GM18508 (cell line): Measurements from ENCODE around the gene AIRE.
"Not testable (repeated sequence)": the region's sequence is repeated elsewhere in the genome, so short reads cannot be mapped to it uniquely, and the experiment has no call there.

Source experiments
- ATAC-seq: cut with Tn5 transposase; IDR thresholded peaks from one replicate; pipeline ENCODE4 v1.9.1; 2021; ENCODE audit warnings: moderate number of reproducible peaks; ENCODE audit not compliant: insufficient read depth, unreplicated experiment

AIRE gene

DNA sequence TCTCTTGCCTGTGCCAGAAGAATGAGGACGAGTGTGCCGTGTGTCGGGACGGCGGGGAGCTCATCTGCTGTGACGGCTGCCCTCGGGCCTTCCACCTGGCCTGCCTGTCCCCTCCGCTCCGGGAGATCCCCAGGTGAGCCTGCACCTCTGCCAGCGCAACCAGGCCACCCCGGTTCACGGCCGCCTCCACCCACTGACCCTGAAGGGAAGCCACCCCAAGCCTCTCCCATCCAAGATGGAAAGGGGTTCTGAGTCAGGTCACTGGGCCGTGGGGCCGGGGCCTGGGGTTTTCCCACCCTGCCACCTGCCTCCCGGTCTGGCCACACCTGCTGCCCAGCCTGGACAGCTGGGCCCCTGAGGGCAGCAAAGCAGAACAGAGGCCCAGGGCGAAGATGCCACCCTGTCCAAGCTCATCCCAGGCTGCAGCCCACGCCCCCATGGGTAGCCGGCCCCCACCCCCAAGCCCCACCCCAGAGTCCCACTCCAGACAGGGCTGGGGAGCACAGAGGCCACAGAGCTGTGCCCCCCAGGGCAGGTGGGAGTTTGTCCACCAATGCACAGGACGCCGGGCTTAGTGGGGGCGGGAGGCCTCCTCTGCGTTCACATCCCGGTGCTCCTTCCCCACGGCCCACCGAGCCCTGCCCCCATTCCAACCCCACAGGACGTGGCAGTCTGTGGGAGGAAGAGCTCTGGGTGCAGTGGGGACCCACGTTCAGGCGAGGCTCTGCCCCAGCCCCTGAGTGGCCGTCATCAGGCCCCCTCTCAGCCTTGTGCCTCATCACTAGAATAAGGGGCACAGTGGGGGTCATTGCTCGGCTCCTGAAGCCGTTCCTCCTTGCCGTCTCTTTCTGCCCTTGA, 5.6 kb downstream of the AIRE start:
- no peak for ATAC-seq

DNA sequence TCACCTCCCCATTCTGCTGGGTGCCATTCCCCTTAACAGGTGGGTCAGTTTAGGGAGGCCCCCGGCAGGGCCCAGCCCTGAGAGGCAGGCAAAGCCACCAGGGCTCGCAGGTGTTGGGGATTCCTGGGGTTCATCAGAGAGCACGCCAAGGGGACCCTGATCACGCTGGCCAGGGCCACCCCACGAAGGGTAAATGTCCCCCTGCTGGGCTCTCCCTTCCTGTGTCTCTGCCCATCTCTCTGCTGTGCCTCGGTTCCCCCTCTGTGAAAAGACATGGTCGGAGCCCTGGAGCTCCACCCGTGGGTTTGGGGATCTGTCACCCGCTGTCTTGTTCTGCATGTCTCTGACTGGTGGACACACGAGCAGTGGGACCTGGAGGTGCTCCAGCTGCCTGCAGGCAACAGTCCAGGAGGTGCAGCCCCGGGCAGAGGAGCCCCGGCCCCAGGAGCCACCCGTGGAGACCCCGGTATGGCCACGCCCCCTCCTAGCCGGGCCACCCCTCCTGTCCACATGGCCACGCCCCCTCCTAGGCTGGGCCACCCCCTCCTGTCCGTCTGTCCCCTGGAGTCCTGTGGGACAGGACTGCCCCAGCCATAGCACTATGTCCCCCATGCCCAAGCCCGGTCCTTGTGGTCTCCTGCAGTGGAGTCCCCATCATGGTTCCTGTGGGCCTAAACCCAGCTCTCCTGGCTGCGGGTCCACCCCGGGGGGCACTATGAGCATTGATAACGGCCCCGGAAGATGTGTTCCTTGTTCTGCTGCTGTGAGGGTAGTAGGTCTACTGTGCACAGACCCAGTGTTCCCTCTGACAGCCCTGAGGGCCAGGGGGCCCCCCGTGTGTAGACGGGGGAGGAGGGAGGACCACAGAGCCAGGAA, 6.5 kb downstream of the AIRE start:
- ATAC-seq = no peak

DNA sequence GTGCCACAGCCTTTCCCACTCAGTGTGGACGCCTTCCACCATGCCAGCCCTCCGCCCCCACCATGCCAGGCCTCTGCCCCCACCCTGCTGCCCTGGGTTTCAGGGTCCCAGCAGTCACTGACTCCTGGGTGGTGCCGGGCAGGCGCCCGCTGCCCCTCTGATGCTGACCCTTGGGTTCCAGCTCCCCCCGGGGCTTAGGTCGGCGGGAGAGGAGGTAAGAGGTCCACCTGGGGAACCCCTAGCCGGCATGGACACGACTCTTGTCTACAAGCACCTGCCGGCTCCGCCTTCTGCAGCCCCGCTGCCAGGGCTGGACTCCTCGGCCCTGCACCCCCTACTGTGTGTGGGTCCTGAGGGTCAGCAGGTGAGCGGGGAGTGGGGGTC, 7.1 kb downstream of the AIRE start:
- ATAC-seq = no peak

DNA sequence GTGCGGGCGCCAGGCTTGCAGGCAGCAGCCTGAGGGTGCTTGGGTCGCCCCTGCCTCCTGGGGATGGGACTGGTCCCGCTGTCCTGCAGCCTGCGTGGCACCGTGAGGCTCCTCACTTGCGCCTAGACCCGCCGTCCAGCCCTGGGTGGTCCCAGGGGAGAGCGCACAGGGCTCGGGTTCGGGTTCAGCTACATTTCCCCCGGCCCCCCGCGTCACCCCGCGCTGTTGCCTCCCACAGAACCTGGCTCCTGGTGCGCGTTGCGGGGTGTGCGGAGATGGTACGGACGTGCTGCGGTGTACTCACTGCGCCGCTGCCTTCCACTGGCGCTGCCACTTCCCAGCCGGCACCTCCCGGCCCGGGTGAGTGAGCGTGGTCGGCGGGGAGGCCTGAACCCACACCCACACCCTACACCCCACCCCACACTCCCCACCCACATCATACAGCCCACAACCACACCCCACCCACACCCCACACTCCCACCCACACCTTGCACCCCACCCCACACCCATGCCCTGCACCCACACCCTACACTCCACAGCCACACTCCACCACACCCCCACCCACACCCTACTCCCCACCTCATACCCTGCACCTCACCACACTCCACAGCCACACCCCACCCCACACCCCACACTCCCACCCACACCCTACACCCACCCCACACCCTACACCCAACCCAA, 8.0 kb downstream of the AIRE start:
- ATAC-seq = no peak

DNA sequence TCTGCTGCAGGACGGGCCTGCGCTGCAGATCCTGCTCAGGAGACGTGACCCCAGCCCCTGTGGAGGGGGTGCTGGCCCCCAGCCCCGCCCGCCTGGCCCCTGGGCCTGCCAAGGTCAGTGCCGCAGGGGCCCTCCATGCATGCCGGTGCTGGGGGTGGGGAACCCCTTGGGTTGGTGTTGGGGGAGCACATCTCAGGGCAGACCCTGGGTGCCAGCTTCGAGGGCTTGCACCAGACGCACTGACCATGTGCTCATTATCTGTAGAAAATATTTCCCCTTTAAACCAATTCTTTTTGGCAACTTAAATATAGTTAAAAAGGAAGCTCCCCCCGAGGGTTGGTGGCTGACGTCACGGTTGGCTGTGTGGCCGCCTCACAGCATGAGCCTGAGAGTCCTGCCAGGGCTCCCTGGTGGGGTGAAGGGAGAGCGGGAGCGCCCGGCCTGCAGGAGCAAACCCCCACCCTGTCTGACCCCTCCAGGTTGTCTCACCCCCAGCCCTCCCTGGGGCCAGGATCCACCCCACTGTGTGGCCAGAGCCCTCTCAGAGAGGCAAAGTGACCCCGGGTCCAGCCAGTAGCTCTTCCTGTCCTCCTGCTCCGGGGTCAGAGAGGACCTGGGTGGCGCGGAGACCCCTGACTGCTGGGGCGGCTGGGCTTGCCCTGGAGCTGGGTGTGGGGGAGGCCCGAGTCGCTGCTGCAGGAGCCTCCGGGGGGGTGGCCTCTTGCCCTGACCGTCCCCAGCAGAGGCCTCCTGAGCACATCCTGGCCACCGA, 8.9 kb downstream of the AIRE start:
- ATAC-seq = no peak

GRCh38 chr21:44295163-44295573, 9.5 kb downstream of the AIRE start:
- ATAC-seq = no peak

DNA sequence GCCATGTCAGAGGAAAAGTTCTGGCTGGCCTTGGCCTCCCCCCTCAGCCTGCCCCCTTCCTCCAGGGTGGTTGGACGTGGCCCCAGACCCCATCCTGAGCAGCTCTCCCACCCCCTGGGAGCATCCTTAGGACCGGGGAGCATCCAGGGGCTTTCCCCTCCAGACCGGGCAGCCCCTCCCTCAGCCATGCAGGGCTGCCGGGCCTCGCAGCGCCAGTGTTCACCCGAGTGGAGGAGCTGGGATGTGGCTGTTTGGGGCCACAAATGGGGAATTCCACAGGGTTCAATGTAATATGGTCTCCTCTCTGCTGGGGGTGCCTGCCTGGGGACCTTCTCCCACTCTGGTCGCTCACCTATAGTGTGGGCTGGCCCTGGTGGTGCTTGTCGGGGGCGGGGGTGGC, 10.0 kb downstream of the AIRE start:
- ATAC-seq = no peak

- no peak for ATAC-seq
Observed at GRCh38 chr21:44296103-44296519, 10.4 kb downstream of the AIRE start.

GRCh38 chr21:44296916-44297315, 11.2 kb downstream of the AIRE start:
- no peak for ATAC-seq

DNA sequence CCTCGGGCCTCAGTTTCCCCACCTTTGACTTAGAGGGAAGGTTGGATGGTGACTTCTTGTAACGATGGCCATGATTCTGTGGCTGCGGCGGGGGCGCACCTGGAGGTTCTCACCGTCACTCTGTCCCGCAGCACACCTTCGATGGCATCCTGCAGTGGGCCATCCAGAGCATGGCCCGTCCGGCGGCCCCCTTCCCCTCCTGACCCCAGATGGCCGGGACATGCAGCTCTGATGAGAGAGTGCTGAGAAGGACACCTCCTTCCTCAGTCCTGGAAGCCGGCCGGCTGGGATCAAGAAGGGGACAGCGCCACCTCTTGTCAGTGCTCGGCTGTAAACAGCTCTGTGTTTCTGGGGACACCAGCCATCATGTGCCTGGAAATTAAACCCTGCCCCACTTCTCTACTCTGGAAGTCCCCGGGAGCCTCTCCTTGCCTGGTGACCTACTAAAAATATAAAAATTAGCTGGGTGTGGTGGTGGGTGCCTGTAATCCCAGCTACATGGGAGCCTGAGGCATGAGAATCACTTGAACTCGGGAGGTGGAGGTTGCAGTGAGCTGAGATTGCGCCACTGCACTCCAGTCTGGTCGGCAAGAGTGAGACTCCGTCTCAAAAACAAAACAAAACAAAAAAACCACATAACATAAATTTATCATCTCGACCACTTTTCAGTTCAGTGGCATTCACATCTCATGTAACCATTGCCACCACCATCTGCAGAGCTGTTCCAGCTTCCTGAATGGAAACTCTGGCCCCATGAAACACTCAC, 12.0 kb downstream of the AIRE start:
- no peak for ATAC-seq

GRCh38 chr21:44298301-44298700, 12.6 kb downstream of the AIRE start:
- ATAC-seq = no peak

- ATAC-seq = no peak
Observed at GRCh38 chr21:44299085-44299457, 13.4 kb downstream of the AIRE start.

DNA sequence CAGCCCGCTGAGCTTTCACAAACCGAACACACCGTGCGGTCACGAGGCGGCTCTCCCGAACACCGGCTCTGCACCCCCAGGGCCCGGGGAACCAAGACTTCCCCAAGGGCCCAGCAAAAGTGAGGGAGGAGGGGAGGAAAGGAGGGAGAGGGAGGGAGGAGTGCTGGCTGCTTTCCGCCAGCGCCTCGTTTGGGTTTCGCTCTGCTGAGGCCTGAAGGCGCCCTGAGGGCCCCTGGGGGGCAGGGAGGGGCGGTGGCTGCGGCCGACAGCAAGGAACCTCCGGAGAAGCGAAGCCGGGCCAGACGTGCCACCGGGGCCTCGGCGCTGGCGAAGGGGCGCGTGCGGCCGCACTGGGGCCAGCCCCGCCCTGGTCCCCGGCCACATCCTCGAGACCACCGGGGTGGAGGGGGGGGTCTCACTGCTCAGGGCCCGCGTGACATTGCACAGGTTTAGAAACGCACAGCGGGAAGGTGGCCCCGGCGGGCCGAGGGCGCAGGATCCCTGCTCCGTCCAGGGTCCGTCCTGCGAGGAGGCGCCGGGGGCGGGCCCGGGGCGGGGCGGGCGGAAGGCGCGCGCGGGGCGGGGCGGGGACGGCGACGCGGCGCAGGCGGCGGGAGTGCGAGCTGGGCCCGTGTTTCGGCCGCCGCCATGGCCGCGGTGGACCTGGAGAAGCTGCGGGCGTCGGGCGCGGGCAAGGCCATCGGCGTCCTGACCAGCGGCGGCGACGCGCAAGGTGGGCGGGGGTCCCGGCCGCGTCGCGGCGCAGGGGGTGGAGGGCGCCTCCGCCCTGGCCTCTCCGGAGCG, 14.0 kb downstream of the AIRE start, which contains the start of gene PFKL:
Gene PFKL, plus strand, starts transcription at position 596 of the 804 bp plus-strand sequence. Its CDS starts 53 bp downstream, at position 649.
- no peak for ATAC-seq

DNA sequence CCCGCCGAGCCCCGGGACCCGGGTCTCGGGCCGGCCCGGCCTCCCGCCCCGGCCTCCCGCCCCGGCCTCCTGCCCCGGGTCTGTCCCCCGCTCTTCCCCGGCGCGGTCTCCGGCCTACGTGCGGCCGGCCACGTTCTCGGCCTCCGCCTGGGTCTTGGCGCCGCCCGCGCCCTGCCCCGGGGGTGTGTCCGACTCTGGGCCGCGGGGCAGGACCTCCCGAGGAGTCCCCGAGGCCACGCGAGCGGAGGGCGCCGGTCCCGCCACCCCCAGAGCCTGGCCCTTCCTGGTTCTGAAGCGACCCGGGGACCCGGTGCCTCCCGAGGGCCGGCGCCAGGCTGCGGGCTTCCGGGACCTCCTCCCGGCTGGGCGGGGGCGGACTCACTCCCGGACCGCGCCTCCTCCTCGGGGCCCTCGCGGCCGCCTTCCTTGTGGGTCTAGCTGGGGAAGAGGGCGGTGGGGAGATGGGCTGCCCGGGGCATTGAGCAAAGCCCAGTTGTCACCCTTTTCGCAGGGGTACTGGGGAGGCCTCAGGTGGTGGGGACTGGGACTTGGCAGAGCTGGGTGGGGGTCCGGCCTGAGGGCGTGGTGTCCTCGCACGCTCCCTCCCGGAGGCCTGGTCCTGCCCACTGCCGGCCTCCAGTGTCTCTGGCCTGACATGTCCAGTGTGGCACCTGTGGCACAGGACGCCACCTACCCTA, 14.7 kb downstream of the AIRE start:
- ATAC-seq = no peak

DNA sequence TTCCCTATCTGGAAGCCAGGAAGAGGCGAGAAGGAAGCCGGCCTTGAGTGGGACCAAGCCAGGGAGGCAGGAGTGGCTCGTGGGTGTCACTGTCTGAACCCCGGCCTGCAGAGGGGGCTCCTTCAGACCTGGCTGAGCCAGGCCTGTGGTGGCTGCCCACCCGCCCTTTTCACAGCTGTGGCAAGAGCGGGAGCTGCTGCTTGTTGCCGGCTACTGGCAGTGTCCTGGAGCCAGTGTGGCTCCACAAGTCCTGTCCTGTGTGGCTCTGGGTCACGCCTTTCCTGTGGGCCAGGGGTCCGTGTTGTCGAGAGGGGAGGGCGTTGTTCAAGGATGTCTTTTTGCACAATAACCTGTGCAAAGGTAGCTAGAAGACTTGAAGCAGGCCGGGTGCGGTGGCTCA, 15.5 kb downstream of the AIRE start:
- no peak for ATAC-seq

DNA sequence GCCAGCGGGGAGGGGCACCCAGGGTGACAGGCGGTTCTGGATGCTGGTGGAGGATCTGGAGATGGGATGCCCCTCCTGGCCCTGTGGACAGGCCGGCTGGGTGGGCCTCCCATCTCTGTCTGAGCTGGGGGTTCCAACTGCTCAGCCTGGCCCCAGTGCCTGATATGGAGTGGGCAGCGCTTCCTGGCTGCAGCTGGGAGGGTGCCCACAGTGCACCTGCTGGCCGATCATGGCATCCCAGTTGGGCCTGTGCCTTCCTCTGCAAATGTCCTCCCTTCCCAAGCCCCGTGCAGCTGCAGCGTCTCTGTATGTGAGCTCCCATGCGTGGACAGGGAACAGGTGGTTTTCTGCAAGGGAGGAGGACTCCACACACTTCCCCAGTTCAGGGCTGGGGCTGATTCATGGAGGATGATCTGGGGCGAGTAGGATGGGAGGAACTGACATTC, 16.3 kb downstream of the AIRE start:
- ATAC-seq = no peak

- not testable (repeated sequence) for ATAC-seq
Observed at GRCh38 chr21:44302573-44303401, 17.1 kb downstream of the AIRE start.
